ENCODE measurements around the gene HHIPL2. TPM values are rescaled to one million over a fixed set of nuclear protein-coding genes. Genes with fewer than 3 reads are reported as not detected.

The HHIPL2 gene
- total RNA-seq, 4 donors from 2014 or later, result 0.07 to 0.55 TPM; not detected in 2

DNA sequence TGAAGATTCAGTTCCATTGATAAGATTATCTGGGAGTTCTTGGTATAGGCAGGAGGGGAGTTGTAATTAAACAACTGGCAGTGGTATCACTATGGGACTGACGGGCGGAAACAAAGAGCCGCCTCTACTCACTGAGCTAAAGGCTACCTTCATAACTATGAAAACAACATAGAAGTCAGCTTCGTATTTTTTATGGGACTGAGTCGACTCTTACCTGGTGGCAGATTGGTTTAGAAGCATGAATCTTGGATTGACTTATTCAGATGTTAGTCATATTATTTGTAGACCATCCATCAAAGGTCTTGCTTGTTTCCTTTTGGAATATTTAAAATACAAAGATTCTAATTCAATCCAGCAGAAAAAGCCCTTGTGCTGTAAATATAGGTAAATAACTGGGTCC lies 6.3 kb upstream of the HHIPL2 start:
- Histone ChIP-seq H3K9me3 (no peaks in the 10 kb centered on the region), H3K4me3 (no peak overlapping the region), H3K4me1 (no peaks in the 10 kb centered on the region), H3K36me3 (no peaks in the 10 kb centered on the region), H3K27me3 (no peaks in the 10 kb centered on the region), H3K27ac (no peak overlapping the region)
- intact Hi-C loops (cut with DNase I; ENCODE audit: low total_unique reads), result no loop called here
- TF ChIP-seq POLR2A (IDR thresholded peaks at IDR 0.05), result no peak
- TF ChIP-seq, protein P1, sequence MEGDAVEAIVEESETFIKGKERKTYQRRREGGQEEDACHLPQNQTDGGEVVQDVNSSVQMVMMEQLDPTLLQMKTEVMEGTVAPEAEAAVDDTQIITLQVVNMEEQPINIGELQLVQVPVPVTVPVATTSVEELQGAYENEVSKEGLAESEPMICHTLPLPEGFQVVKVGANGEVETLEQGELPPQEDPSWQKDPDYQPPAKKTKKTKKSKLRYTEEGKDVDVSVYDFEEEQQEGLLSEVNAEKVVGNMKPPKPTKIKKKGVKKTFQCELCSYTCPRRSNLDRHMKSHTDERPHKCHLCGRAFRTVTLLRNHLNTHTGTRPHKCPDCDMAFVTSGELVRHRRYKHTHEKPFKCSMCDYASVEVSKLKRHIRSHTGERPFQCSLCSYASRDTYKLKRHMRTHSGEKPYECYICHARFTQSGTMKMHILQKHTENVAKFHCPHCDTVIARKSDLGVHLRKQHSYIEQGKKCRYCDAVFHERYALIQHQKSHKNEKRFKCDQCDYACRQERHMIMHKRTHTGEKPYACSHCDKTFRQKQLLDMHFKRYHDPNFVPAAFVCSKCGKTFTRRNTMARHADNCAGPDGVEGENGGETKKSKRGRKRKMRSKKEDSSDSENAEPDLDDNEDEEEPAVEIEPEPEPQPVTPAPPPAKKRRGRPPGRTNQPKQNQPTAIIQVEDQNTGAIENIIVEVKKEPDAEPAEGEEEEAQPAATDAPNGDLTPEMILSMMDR (IDR thresholded peaks at IDR 0.05), result no peak
- no peak for DNase-seq

DNA sequence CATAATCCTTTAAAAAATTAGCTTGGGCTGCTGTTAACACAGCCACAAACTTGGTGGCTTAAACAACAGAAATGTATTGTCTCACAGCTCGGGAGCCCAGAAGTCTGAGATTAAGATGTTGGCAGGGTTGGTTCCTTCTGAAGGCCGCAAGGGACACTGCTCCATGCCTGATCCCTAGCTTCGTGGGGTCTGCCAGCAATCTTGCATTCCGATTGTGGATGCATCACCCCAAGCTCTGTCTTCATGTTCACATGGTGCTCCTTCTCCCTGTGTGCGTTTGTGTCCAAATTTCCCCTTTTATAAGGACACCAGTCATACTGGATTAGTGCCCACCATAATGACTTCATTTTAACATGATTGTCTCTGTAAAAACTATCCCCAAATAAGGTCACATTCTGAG lies 5.0 kb upstream of the HHIPL2 start:
- no peaks in the 10 kb centered on the region for H3K36me3 ChIP-seq
- TF ChIP-seq, protein P1 (IDR thresholded peaks at IDR 0.05), result no peak
- no peak for TF ChIP-seq POLR2A (IDR thresholded peaks at IDR 0.05)
- no peaks in the 10 kb centered on the region for H3K4me1 ChIP-seq
- intact Hi-C loops (cut with DNase I; ENCODE audit: low total_unique reads), result no loop called here
- no peaks in the 10 kb centered on the region for H3K9me3 ChIP-seq
- DNase-seq, result no peak
- H3K27me3 ChIP-seq, result no peaks in the 10 kb centered on the region
- H3K27ac ChIP-seq, result no peak overlapping the region
- no peak overlapping the region for H3K4me3 ChIP-seq

- Histone ChIP-seq H3K36me3 (no peaks in the 10 kb centered on the region), H3K9me3 (no peaks in the 10 kb centered on the region), H3K27ac (no peak overlapping the region), H3K27me3 (no peaks in the 10 kb centered on the region), H3K4me3 (no peak overlapping the region), H3K4me1 (no peaks in the 10 kb centered on the region)
- TF ChIP-seq, protein P1 (IDR thresholded peaks at IDR 0.05), result no peak
- DNase-seq, result no peak
- intact Hi-C loops (cut with DNase I; ENCODE audit: low total_unique reads), result no loop called here
These were observed 667 bp downstream of the HHIPL2 start for GRCh38 chr1:222547260-222547614.

DNA sequence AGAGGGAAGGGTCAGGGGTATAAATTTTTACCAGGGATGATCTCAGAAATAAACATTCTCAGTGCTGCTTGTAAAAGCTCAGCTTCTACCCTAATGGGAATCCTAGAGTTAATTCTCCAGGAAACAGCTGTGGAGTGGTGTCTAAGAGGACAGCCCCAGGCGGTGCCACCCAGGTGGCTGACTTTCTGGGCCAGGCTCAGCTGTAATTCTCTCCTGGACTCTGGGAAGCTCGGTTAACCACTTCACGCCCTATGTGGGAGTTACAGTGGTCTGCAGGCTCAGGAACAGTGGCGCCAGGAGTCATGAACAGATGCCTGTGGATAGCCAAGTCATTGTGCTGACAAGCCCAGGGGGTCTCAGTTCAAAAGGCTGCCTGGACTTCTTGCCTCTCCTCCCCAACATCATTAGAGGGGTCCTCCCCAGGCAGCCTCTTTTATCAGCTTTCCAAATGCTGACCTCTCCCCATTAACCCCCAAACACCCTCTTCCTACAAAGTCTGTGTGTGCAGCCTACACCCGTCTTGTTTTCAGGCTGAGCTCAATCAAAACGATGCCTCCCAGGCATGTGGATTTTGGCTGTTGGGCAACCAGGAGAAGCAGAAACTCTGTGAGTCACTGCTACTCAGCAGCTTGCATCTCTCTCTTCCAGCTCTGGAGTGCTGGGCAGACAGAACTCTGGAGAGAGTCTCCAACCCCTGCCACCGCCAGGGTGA lies 1.2 kb downstream of the HHIPL2 start:
- DNase-seq, result no peak
- no peak overlapping the region for H3K27ac ChIP-seq
- H3K4me1 ChIP-seq, result no peaks in the 10 kb centered on the region
- TF ChIP-seq, protein P1 (IDR thresholded peaks at IDR 0.05), result no peak
- no peak for TF ChIP-seq POLR2A (IDR thresholded peaks at IDR 0.05)
- H3K4me3 ChIP-seq, result no peak overlapping the region
- no peaks in the 10 kb centered on the region for H3K9me3 ChIP-seq
- intact Hi-C loops (cut with DNase I; ENCODE audit: low total_unique reads), result no loop called here
- no peaks in the 10 kb centered on the region for H3K36me3 ChIP-seq
- no peaks in the 10 kb centered on the region for H3K27me3 ChIP-seq

DNA sequence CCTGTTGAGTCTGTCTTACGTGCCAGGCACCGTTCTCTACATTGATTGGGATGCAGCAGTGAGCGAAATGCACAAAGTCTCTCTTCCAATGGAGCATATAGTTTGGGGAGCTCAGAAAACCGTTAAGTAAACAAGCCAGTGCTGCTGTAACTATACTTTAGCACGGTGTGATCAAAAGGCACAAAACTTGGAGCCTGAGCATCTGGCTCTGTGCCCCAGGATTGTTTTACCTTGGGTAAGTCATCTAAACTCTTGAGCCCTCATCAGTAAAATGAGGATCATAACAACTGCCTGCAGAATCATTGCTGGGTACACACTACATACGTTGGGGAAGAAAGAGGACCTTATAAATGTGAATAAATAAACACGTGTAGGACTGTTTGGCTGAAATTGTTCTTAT lies 1.8 kb downstream of the HHIPL2 start:
- TF ChIP-seq POLR2A (IDR thresholded peaks at IDR 0.05), result no peak
- TF ChIP-seq, protein P1 (IDR thresholded peaks at IDR 0.05), result no peak
- intact Hi-C loops (cut with DNase I; ENCODE audit: low total_unique reads), result no loop called here

More for the DNA sequence above, 1.8 kb downstream of the HHIPL2 start:
- DNase-seq, result no peak
- no peaks in the 10 kb centered on the region for H3K4me1 ChIP-seq
- H3K4me3 ChIP-seq, result no peak overlapping the region
- H3K27me3 ChIP-seq, result no peaks in the 10 kb centered on the region
- H3K36me3 ChIP-seq, result no peaks in the 10 kb centered on the region
- no peak overlapping the region for H3K27ac ChIP-seq
- no peaks in the 10 kb centered on the region for H3K9me3 ChIP-seq

All from uterus (tissue), 4 donors.